GM23338 (cell line): ENCODE data around the gene NAALADL2. TPM values are rescaled to one million over a fixed set of nuclear protein-coding genes. Genes with fewer than 3 reads are reported as not detected.

Experiments
- ATAC-seq: fragments of 200-7000 bp; cut with Tn5 transposase; 3 replicates; pipeline ENCODE4 v1.9.1; 2020
- DNase-seq: peaks from one replicate; pipeline ENCODE4 v3.0.0-alpha.2; 2015; ENCODE audit warnings: low spot score
- H2AFZ ChIP-seq: fragments of 200-600 bp; sonication (generic); 2 replicates; pipeline ENCODE4 v1.8.0; 2016; ENCODE audit warnings: antibody characterized with exemption, mild to moderate bottlenecking, moderate library complexity
- H3F3A ChIP-seq: fragments of 200-600 bp; sonication (generic); replicated peaks from 2 replicates; pipeline ENCODE4 v1.8.0; 2017; ENCODE audit warnings: antibody characterized with exemption, mixed run types, low read depth
- H3K27ac ChIP-seq: fragments of 200-600 bp; sonication (generic); 2 replicates; pipeline ENCODE4 v1.6.1; 2016; ENCODE audit warnings: low read depth
- H3K27me3 ChIP-seq: fragments of 200-600 bp; sonication (generic); 2 replicates; pipeline ENCODE4 v1.8.0; 2016; ENCODE audit warnings: mild to moderate bottlenecking, mixed run types, moderate library complexity; ENCODE audit not compliant: insufficient read depth
- H3K36me3 ChIP-seq: fragments of 200-600 bp; sonication (generic); 2 replicates; pipeline ENCODE4 v1.8.0; 2016; ENCODE audit warnings: mild to moderate bottlenecking; ENCODE audit not compliant: insufficient read depth
- H3K4me1 ChIP-seq: fragments of 200-600 bp; sonication (generic); 2 replicates; pipeline ENCODE4 v1.8.0; 2016; ENCODE audit warnings: mild to moderate bottlenecking, moderate library complexity; ENCODE audit not compliant: insufficient read depth
- H3K4me2 ChIP-seq: fragments of 200-600 bp; sonication (generic); 2 replicates; pipeline ENCODE4 v1.7.1; 2017; ENCODE audit warnings: mixed run types
- H3K4me3 ChIP-seq: fragments of 200-600 bp; sonication (generic); 2 replicates; pipeline ENCODE4 v1.6.1; 2016; ENCODE audit warnings: mixed run types
- H3K79me2 ChIP-seq: fragments of 200-600 bp; sonication (generic); replicated peaks from 2 replicates; pipeline ENCODE4 v1.8.0; 2017; ENCODE audit warnings: mild to moderate bottlenecking; ENCODE audit not compliant: insufficient read depth
- H3K9me2 ChIP-seq: fragments of 200-600 bp; sonication (generic); 2 replicates; pipeline ENCODE4 v1.8.0; 2017; ENCODE audit not compliant: insufficient read depth
- H4K20me1 ChIP-seq: fragments of 200-600 bp; sonication (generic); replicated peaks from 2 replicates; pipeline ENCODE4 v1.8.0; 2017; ENCODE audit warnings: mild to moderate bottlenecking; ENCODE audit not compliant: insufficient read depth
- H3K27ac Mint-ChIP-seq: 2 replicates; pipeline ENCODE4 v1.8.0; 2020; ENCODE audit warnings: inconsistent platforms, mild to moderate bottlenecking, moderate library complexity, mixed read lengths
- H3K27me3 Mint-ChIP-seq: 3 replicates; pipeline ENCODE4 v1.8.0; 2022; ENCODE audit warnings: low read depth, mild to moderate bottlenecking, moderate library complexity, mixed read lengths, inconsistent platforms; ENCODE audit not compliant: insufficient read depth, poor library complexity
- H3K36me3 Mint-ChIP-seq: 3 replicates; pipeline ENCODE4 v1.8.0; 2021; ENCODE audit warnings: low read depth, mild to moderate bottlenecking, inconsistent platforms, moderate library complexity, mixed read lengths
- H3K4me1 Mint-ChIP-seq: 3 replicates; pipeline ENCODE4 v1.8.0; 2020; ENCODE audit warnings: mild to moderate bottlenecking, inconsistent platforms, mixed read lengths
- H3K4me3 Mint-ChIP-seq: 3 replicates; pipeline ENCODE4 v1.8.0; 2021; ENCODE audit warnings: moderate library complexity, mild to moderate bottlenecking, inconsistent platforms, mixed read lengths
- H3K9me3 Mint-ChIP-seq: 3 replicates; pipeline ENCODE4 v1.8.0; 2020; ENCODE audit warnings: moderate library complexity, mild to moderate bottlenecking, inconsistent platforms, mixed read lengths
- CREB1 ChIP-seq: fragments of 250-450 bp; sonication (Bioruptor Pico); IDR thresholded peaks from 2 replicates; pipeline ENCODE4 v1.5.0; 2020; ENCODE audit warnings: low read depth, mild to moderate bottlenecking, moderate library complexity
- EZH2 ChIP-seq: fragments of 200-600 bp; sonication (generic); IDR thresholded peaks from one replicate; pipeline ENCODE4 v1.8.0; 2017; ENCODE audit warnings: antibody characterized with exemption, mild to moderate bottlenecking, low read depth; ENCODE audit not compliant: unreplicated experiment
- JUNB ChIP-seq: IDR thresholded peaks from one replicate; pipeline ENCODE4 v1.6.1; 2016; ENCODE audit warnings: antibody characterized with exemption; ENCODE audit not compliant: unreplicated experiment
- NANOG ChIP-seq: IDR thresholded peaks from 2 replicates; pipeline ENCODE4 v1.6.1; 2016; ENCODE audit warnings: antibody characterized with exemption, borderline replicate concordance
- POLR2AphosphoS5 ChIP-seq: IDR thresholded peaks from 2 replicates; pipeline ENCODE4 v1.6.1; 2016; ENCODE audit warnings: antibody characterized with exemption, low read depth
- polyA plus RNA-seq: library from polyadenylated mRNA; unstranded; fragments of >200 nt; fragmentation: Nextera tagmentation; extraction: Ambion mirVana; gene quantifications from 2 replicates; pipeline ENCODE4 v1.2.1, GENCODE V29; 2016
- total RNA-seq: library from RNA; depleted of rRNA; stranded (reverse); fragments of >200 nt; shearing (Covaris generic); gene quantifications from 2 replicates; pipeline ENCODE4 v1.2.3, GENCODE V29; 2014
- TF ChIP-seq, protein P1 (sequence below): IDR thresholded peaks from one replicate; pipeline ENCODE4 v1.6.1; 2018; ENCODE audit warnings: antibody characterized with exemption; ENCODE audit not compliant: unreplicated experiment

NAALADL2 gene
- total and polyA plus RNA-seq, 2 experiments from 2014 or later = 1.6 to 2.6 TPM

DNA sequence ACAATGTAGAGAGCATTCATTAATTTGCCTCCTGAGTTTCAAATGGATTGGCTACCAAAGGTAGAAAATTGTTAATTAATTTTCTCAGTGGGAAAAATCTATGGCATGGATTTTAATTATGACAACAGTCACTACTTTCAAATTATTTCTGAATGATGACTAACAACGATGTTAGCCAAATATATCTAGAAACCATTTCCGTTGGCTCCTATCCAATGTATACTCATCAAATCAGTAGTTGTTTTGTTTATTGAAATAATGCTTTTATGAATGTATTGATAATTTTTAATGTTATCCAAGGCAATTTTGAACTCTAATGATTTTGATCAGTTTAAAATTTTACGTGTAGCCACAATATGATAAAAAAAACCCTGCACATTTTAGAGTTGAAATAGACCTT is 333.4 kb downstream of the NAALADL2 start (continued):
- TF ChIP-seq EZH2 (no peak), JUNB (no peak), NANOG (no peak), CREB1 (CRISPR knock-in tag) (no peak)
- TF ChIP-seq, protein P1, sequence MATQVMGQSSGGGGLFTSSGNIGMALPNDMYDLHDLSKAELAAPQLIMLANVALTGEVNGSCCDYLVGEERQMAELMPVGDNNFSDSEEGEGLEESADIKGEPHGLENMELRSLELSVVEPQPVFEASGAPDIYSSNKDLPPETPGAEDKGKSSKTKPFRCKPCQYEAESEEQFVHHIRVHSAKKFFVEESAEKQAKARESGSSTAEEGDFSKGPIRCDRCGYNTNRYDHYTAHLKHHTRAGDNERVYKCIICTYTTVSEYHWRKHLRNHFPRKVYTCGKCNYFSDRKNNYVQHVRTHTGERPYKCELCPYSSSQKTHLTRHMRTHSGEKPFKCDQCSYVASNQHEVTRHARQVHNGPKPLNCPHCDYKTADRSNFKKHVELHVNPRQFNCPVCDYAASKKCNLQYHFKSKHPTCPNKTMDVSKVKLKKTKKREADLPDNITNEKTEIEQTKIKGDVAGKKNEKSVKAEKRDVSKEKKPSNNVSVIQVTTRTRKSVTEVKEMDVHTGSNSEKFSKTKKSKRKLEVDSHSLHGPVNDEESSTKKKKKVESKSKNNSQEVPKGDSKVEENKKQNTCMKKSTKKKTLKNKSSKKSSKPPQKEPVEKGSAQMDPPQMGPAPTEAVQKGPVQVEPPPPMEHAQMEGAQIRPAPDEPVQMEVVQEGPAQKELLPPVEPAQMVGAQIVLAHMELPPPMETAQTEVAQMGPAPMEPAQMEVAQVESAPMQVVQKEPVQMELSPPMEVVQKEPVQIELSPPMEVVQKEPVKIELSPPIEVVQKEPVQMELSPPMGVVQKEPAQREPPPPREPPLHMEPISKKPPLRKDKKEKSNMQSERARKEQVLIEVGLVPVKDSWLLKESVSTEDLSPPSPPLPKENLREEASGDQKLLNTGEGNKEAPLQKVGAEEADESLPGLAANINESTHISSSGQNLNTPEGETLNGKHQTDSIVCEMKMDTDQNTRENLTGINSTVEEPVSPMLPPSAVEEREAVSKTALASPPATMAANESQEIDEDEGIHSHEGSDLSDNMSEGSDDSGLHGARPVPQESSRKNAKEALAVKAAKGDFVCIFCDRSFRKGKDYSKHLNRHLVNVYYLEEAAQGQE = no peak

DNA sequence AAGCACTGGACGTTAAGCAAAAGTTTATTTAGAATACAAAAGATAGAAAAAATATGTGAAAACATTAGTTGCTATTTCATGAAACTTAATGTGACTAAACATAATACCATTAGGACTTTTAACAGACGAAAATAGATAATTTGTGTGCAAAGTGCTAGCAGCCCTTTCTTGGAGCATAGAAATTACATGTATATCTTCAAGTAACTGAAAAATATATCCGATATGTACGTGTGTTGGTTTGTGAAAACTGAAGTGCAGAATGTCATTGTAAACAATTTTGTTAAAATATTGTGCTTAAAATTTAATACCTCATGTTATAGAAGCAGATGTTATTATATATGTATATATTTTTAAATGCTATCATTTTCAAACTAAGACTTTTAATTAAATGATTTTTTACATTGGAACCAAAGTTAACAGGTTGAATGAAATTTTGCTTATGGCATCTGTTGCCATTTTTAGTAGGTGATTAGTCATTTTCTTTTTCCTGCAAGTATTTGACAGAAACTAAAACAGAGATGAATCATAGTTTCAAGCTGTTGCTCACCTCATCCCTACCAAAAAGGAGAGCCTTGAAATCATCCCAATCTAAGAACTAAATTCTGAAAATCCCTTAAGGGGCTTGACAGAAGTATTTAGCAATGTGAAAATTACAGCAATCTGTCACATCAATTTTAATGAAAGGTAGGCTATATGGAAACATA is 334.8 kb downstream of the NAALADL2 start:
- DNase-seq (no peak), ATAC-seq (no peak)
- Histone ChIP-seq H4K20me1 (no peaks in the 10 kb centered on the region), H3K4me1 (peaks cover 3% of the 10 kb centered on the region; the same call in 1 of the 2 replicates), H3K27me3 (no peaks in the 10 kb centered on the region), H3K9me2 (no peaks in the 10 kb centered on the region), H3K27ac (no peak overlapping the region), H2AFZ (no peak overlapping the region), H3K4me2 (no peak overlapping the region), H3K36me3 (no peaks in the 10 kb centered on the region), H3F3A (no peaks in the 10 kb centered on the region), H3K4me3 (no peak overlapping the region), H3K79me2 (no peaks in the 10 kb centered on the region)
- Mint-ChIP-seq H3K4me3 (no peak overlapping the region), H3K27ac (no peak overlapping the region), H3K27me3 (no peaks in the 10 kb centered on the region), H3K9me3 (peaks cover 5% of the 10 kb centered on the region; the same call in 2 of the 3 replicates), H3K4me1 (no peaks in the 10 kb centered on the region; the same call in 2 of the 3 replicates), H3K36me3 (peaks cover 2% of the 10 kb centered on the region; the same call in 1 of the 3 replicates)
- TF ChIP-seq POLR2AphosphoS5 = no peak

DNA sequence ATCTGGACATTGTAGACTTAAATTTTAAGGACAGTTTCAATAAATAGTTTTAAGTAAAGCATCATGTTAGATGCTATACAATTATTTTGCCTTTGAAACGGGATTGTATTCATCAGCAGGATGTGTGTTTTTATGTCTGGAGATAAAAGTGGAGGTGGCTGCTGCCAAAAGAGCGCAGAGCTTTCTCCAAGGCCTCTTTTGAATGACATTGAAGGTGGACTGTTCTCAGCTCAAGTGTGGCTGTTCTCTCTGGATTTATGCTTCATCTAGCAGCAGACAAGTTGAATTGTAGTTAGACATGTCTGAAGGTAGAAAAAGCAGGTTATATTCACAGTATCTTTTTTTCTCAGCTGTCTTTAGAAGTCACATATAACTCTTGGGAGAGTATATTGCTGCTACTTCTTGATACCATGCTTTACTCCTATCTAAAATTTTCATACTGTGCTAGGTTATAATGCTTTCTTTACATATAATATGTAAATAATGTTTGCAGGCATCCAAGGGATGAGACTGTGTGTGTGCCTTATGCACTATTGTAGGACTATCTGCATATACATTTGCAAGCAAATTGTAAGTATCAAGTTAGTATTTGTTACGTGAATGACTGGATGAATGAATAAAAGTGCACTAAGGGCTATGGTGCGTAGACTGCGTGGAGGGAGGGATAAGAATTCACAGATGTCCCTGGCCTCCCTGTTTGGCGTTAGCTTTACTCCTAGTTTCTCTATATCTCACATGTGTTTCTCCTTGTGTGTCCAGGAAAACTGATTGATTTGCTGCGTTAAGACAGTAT is 340.1 kb downstream of the NAALADL2 start:
- H3K36me3 ChIP-seq = no peaks in the 10 kb centered on the region
- H3K4me1 ChIP-seq = peaks cover 6% of the 10 kb centered on the region; the same call in 1 of the 2 replicates
- TF ChIP-seq, protein P1 = no peak
- no peak for TF ChIP-seq CREB1 (CRISPR knock-in tag)
- no peaks in the 10 kb centered on the region for H3F3A ChIP-seq
- no peak overlapping the region for H3K4me2 ChIP-seq
- Mint-ChIP-seq H3K9me3 (no peaks in the 10 kb centered on the region; the same call in 2 of the 3 replicates), H3K27ac (peak overlapping the region; percentile 64), H3K27me3 (no peaks in the 10 kb centered on the region), H3K4me3 (no peak overlapping the region), H3K4me1 (peaks cover 18% of the 10 kb centered on the region), H3K36me3 (no peaks in the 10 kb centered on the region)
- no peak overlapping the region for H2AFZ ChIP-seq
- no peaks in the 10 kb centered on the region for H3K79me2 ChIP-seq
- no peak overlapping the region for H3K27ac ChIP-seq
- ATAC-seq (no peak; the same call in 2 of the 3 replicates), DNase-seq (peak; percentile 10)
- H3K27me3 ChIP-seq = no peaks in the 10 kb centered on the region
- H3K9me2 ChIP-seq = 0 out of 2 replicates have a peak, but pooled peaks cover 7% of the 10 kb centered on the region
- no peaks in the 10 kb centered on the region for H4K20me1 ChIP-seq
- H3K4me3 ChIP-seq = no peak overlapping the region
